CD4-positive, alpha-beta T cell treated with Interferon alpha-2 for 1 hour (primary cell): ENCODE results near the gene CD82.

ENCODE experiments used
- DNase-seq, 2 donors: peaks; one replicate each; pipeline ENCODE4 v3.0.0-alpha.2; 2020 to 2022

The CD82 gene

DNA sequence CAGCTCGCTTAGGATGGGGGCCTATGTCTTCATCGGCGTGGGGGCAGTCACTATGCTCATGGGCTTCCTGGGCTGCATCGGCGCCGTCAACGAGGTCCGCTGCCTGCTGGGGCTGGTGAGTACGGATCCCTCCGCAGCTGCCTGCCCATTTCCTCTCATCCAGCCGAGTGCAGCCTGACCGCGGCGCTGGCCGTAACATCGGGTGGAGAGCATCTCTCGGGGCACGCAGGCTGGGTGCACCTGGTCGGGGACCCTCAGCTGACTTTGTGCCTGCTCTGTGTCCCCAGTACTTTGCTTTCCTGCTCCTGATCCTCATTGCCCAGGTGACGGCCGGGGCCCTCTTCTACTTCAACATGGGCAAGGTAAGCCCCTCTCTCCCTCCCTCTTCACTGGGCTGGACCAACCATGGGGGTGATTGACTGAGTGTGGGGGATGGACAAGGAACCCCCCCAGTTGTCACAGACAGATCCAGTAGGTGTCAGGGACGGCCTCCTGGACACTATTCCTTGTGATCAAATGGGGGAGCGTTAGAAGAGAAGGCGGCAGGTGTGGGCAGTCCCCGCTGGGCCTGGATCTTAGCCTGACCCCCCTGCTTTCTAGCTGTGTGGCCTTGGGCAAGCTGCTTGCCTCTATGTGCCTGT, 39.7 kb downstream of the CD82 start:
- no peak for DNase-seq

- no peak for DNase-seq
Observed at GRCh38 chr11:44605965-44606364, 40.5 kb downstream of the CD82 start.

DNA sequence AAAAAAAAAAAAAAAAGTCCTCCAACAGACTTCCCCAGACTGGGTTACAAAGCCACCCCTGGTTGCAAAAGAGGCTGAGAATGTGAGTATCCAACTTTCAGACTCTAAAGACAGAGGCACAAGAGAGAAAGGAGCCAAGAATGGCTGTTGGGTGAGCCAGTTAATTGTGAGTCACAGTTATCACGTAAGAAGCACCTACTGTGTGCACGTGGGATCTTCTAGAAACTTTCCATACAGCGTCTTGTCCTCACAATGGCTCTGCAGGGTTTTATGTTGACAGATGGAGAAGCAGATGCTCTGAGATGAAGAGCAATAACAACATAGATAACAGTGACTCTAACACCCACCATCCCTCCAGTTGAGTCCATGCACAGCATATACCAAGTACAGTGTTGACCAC, 41.0 kb downstream of the CD82 start:
- DNase-seq = no peak

DNA sequence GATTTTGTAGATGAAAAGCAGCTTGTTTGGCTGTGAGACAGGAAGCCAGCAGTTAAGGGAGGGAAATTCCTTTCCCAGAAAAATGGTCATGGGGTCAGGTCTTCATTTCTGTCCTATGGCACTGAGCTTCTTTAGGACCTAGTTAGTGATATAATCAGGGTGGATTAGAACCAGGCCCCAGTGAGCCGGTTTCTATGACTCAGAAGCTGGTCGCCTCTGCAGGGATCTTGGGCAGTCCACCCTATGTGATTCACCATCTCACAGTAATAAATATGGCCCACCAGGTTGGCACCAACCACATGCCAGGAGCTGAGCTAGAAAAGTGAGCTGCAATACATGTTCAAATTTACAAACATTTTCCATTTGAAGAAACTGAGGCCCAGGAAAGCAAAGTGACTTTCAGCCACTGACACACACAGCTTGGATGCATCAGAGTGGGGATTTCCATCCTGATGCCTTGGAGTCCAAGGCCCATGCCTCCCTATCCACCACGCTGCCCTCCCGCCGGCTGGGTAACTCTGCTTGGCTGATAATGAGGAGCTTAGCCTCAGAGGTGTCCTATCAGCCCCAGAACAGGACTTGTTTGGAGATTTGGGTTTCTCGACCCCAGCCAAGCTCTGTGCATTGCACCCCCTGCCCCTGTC, 42.0 kb downstream of the CD82 start:
- no peak for DNase-seq

DNA sequence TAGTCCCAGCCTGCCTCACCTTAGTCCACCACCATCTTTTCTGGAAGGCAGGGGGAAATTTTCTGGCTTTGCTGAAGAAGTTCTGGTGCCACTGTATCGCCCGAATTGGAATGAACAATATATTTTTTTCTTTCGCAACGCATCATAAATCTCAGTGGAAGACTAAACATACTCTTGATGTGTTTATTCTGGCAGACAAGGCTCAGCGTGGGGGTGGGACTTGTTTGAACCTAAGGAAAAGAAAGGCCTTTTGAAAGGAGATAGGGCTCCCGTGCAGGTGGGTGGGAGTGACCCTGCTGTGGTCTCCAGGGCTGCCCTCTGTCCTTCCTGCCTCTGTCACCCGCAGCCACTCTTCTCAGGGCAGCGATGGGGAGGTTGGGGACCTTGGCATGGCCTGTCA, 42.5 kb downstream of the CD82 start:
- no peak for DNase-seq

- no peak for DNase-seq
Observed at GRCh38 chr11:44608651-44608990, 43.2 kb downstream of the CD82 start.

DNA sequence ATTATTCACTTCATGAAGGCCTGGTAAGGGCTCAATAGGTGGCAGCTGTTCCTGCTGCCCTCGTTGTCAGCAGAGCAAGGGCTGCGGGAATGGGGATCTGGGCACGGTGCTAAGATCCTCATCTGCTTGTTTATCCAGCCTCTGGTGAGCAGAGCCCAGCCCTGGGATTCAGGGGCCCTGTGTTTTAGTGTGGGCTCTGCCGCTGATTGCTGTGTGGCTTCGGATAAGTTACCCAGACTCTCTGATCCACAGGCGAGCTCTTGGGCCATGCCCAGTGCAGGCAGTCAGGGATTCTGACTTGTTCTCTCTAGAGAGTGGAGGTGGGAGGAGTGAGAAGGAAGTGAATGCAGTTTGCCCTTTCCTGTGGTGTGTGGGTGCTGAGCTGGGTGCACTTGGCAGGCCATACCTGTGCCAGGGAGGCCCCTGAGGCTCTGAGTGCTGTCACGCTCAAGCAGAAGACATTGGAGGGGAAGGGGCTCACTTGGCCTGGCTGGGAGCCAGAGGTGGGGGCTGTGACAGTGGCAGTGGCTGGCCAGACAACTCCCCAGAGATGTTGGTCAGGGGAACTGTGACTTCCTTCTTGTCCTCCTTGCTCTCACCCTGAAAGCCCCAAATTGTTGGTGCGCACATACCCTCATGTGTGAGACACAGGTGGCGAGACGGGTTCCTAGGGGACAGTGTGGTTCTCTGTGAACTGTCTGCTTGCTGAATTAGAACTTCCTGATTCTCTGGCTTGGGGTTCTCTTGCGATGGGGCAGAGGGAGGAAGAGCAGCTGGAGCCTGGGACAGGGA, 43.7 kb downstream of the CD82 start:
- peak; percentile 41 to 62 for DNase-seq

- no peak for DNase-seq
Observed at GRCh38 chr11:44609783-44610155, 44.3 kb downstream of the CD82 start.

DNA sequence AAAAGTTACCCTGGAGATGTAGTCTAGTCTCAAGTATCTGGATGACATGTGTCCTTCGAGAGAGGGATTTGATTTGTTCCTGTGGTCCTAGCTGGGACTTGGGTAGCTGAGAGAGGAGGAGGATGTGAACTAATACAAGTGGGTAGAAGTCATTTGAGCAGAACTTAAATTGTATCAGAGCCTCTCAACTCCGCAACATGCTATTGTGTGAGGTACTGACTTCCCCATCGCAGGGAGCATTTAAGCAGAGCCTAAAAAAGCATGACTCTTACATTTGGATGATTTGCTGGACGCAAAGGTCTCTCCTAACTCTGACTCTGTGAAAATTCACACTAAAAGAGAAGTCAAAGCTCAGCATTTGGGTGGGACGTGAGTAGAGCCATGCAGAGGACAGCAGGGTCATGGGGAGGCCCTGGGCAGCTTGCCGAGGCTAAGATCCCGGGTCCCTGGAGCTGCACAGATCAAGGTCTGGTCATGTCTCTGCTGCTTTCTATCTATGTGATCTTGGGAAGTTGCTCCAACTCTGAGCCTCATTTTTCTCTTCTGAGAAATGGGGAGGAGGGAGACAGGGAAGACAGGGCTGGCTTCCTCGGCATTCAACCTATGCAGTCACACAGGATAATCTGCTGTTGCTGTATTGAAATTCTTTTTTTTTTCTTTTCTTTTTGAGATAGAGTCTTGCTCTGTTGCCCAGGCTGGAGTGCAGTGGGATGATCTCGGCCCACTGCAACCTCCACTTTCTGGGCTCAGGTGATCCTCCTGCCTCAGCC, 44.9 kb downstream of the CD82 start:
- no peak for DNase-seq

GRCh38 chr11:44611088-44611487, 45.6 kb downstream of the CD82 start:
- DNase-seq = no peak

DNA sequence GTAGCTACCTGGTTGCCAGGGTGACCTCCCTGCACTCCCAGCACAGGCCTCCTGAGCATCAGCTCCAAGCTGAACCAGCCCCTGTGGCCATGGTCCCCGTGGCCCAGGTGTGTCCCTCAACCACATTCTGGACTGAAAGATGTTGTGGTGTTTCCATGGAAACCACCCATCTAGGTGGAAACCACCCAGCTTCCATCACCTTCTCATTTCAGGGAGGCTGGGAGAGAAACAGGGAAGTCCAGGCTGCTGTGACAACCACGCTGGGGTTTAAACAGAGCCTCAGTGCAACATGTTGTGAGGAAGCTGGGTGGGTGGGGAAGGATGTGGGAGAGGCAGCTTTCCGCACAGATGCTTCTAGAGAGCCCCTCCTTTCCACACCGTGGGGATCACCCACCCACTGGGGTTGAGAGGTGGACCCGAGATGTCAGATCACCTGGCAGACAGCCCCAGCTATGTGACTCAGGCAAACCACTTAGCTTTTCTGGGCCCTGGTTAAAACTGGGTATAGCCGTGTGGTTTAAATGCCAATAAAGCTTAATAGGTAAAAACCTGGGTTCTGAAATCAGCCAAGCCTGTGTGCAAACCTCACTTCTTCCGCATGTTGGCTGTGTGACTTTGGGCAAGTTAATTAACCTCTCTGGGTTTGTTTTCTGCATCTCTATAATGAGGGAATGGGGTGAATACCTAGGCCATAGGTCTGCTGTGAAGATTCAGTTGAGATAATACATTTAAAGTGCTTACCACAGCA, 46.4 kb downstream of the CD82 start:
- DNase-seq = peak; percentile 73 to 78

GRCh38 chr11:44613153-44613552, 47.7 kb downstream of the CD82 start:
- no peak for DNase-seq

DNA sequence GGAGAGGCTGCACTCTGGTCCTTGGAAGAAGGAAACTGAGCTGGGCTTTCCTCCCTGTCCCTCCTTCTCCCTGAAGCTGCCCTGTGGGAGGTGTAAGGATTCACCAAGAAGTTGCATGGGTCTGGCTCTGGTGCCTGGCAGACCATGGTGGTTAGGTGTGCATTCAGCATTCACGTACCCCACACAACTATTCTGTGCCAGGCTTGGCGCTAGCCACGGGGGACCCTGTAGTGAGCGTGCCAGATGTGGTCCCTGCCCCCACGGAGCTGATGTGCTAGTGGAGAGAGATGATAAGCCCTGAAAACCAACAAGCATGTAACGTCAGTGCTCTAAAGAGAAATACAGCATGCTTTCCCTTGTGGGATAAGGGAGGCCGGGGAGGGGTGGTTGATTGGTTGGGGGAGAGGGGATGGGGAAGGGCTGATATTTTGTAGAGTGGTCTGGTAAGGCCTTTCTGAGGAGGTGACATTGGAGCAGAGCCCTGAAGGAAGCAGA, 48.9 kb downstream of the CD82 start:
- no peak for DNase-seq

DNA sequence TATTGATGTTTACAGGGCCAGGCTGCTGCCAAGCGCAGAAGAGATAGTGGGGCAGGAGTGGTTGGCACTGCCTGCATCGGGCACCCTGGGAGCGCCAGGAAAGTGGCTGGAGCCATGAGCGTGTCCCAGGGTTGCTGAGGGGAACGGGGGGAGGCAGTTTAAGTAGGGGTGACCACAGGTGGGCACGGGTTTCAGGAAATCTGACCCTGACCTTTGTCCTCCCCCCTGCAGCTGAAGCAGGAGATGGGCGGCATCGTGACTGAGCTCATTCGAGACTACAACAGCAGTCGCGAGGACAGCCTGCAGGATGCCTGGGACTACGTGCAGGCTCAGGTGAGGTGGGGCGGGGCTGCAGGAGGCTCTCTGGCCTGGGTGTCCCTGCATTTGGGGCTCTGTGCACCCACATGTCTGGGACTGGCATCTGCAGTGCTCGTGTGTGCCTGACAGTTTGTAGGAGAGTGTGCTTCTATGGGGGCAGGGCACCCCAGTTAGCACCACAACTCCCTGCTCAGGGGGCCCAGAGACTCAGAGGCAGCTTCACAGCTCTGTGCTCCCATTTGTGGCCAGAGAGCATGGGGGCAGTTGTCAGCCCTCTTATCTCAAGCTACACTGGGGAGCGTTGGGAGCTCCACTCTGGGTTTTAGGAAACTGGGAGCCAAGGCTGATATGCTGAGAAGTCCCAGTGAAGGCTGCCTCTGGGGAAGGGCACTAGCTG, 49.7 kb downstream of the CD82 start:
- DNase-seq = no peak

DNA sequence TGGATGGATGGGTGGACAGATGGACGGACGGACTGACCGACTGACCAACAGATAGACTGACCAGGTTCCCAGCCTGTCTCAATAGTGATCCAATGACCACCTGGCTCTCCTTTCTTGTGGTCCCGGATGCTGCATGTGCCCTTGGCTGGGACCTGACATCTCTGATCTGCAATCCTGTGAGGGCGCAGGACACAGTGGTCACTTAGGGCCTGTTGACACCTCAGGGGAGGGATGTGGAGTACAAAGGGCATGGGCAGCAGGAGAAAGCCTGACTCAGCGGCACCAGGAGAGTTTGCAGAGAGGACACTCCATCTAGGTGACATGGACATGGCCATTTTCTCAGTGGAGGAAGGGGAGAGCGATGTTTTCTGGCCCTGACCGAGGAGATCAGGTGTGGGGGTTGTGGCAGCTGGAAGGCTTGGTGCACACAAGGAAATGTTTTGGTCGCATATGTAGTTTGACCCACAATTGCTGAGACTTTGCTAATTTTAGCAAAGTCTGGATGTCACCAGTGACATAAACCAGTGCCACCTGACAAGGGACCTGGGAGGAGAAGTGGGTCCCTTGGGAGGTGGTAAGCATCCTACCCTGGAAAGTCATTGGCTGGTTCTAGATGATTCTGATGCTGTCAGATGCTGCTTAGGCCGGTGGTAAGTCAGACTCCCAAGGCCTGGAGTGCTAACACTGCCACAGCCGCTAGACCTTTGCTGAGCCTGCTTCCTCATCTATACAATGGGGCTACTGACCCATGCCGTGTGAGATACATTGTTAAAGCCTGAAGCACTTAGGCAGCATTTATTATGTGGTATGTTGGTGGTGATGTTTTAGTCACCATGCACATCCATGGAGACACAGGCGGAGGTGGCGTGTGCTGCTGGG, 50.7 kb downstream of the CD82 start:
- DNase-seq = no peak

- no peak for DNase-seq
Observed at GRCh38 chr11:44617671-44618461, 52.4 kb downstream of the CD82 start.

- no peak for DNase-seq
Observed at GRCh38 chr11:44618561-44619425, 53.3 kb downstream of the CD82 start.

GRCh38 chr11:44620328-44620725, 54.9 kb downstream of the CD82 start:
- no peak for DNase-seq

DNA sequence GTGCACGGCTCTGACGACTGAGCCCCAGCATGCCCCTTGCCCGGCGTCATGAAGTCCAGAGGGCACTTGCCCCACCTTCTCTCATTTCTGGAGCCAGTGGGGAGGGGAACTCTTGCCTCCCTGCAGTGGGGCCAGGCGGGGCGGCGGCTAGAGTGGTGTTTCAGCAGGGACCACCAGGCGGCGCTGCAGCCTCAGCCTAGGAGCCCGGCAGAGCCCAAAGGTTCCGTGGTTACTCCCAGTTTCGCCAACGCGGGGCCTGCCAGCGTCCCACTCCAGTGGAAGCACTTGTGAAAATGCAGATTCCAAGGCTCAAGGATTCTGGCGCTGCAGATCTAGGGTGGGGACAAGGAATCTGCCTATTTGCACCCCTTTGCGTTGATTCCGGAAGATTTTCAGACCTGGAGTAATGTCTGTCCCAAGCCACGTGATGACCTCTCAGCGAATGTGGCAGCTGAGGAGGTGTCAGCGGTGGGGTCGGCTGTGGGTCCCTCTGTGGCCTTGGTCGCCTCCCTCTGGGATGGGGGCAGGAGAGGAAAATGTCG, 55.7 kb downstream of the CD82 start:
- DNase-seq = peak; percentile 52 to 66
